ENCODE data around the gene IL10RA.

Gene IL10RA

GRCh38 chr11:118042796-118043195 is 56.6 kb downstream of the IL10RA start:
- DNase-seq (ENCODE audit: low read depth in 4 of 4, low spot score in 1 of 4) = no peak

DNA sequence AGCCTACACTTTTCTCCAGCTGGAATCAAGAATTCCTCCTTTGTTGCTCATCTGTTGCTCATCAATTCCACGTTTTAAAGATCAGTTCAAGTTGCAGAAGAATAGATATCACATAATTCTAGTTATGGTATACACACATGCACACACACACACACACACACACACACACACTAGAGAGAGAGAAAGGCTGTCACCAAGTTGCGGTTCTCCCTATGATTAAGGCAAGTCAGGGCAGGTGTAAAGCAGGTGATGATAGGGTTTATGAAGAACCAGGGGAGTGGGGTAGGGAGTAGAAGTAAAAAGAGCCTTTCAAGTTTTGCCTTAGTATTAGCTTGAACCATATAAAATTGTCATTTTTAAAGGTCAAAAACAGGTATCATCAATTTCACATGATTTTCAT is 59.0 kb downstream of the IL10RA start:
- DNase-seq (ENCODE audit: low read depth in 4 of 4, low spot score in 1 of 4) = no peak

- no peak for DNase-seq (ENCODE audit: low read depth in 4 of 4, low spot score in 1 of 4)
Measured at GRCh38 chr11:118046051-118046963, 60.1 kb downstream of the IL10RA start.

DNA sequence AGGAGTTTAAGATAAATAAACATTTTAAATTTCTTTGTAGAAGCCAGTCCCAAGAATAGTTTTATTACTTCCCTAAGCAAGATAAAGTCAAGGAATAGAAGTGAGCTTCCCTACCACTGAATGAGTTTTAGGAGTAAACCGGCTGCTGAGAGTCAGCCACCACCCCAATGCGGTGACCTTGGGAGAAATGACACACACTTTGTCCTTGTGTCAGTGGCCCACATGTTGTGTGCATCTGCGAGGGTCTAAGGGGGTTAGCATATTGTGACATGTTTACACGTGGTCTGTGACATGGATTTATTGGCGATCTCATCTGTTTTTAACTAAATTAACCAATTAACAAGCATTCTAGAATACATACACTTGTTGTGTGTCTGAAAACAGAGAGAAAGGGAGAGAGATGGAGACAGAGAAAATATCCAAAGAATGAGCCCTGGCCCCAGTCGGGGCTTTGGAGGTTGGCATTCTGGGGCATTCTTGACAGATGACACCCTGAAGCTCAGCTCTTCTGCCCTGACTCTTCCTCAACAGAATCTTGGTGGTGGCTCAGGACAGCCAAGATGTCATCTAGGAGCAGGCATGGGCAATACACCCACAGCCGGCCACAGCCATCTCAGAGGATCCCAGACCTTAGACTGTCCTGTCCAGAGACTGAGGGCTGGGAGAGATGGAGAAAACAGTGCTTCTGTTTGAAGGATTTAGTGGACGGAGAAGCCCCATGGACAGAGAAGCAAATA is 60.9 kb downstream of the IL10RA start:
- no peak for DNase-seq (ENCODE audit: low read depth in 4 of 4, low spot score in 1 of 4)

DNA sequence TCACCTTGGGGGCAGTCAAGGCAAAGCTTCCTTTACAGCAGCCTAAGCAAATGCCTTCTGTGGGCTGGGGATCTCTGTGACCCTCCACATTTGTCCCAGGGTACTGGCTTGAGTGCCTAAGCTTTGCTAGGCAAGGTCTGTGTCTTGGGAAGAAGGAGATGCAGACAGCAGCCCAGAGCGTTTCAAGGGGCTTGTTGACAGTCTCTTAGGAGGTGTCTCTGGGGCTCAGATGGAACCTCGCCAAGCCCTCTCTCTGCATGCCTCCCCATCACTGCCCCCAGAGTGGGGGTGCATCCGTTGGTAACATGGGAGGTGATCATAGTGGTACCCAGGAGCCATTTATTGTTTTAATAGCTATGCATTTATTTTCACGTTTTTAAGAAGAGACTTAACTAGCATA is 61.6 kb downstream of the IL10RA start:
- DNase-seq (ENCODE audit: low read depth in 4 of 4, low spot score in 1 of 4) = no peak

- DNase-seq (ENCODE audit: low read depth in 4 of 4, low spot score in 1 of 4) = no peak
Measured at GRCh38 chr11:118048472-118049370, 62.5 kb downstream of the IL10RA start.

DNA sequence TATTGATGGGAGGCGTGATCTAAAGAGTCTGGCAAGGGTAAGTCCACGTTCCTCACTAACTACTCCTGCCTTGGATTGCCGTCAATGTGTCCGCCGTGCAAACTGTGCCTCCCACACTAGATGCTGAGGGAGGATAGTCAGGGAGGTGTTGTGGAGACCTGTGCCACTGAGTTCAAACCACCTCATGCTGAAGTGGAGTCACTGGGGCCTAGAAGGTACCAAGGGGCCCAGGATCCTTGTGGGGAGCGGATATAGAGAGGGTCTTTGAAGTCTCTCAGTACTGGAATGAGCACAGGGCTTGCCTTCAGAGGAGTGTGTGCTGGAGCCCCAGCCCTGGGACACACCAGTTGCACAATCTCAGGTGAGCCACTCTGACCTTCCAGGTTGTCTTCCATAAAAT is 63.6 kb downstream of the IL10RA start:
- DNase-seq (ENCODE audit: low read depth in 4 of 4, low spot score in 1 of 4) = no peak

DNA sequence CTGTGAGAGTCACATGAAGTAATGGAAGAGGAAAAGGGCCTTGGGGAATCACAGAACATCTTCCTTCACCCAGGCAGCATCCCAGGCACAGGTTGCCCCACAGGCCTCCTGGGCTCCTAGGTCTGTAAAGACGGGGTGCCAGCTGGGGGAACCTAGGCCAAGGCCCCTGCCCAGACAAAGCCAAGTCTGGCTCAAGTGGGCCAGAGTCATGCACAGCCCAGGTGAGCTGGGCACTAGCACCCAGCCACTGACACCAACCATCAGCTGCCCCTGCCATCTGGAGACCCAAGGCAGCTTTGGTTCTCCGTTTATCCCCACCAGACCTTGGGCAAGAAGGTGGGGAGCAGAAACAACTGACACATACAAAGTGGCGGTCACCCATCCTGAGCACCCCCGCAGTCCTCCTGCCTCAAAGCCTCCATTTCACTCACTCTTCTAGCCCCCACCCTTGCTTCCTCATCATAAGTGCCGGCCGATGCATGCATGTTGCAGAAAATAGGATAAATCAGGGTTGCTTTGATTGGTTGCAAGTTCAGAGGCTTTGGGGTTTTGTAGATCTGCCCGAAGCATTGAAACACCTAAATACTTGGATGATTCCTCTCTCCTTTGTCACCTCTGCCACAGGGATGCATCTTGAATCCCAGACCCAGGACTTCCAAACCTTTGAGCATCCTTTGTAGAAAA is 64.2 kb downstream of the IL10RA start:
- no peak for DNase-seq (ENCODE audit: low read depth in 4 of 4, low spot score in 1 of 4)
